Measurements from ENCODE around the gene RPL36AL. TPM values are rescaled to one million over a fixed set of nuclear protein-coding genes. Genes with fewer than 3 reads are reported as not detected.

RPL36AL gene
- polyA plus RNA-seq, 2 of the 4 experiments (the other 2 are of a cell fraction): 390 to 469 TPM

GRCh38 chr14:49586673-49587460 lies 33.6 kb downstream of the RPL36AL start:
- FAIRE-seq (no peak), ATAC-seq (peak; percentile 27 to 32), DNase-seq (ENCODE audit: low read depth in 1 of 2, low spot score in 1 of 2) (peak; percentile 51 to 83)
- Histone ChIP-seq H3K4me2 (peak overlapping the region; percentile 52), H3K27ac (0 out of 6 replicates have a peak overlapping the region, but pooled peaks of 1 of the 2 experiments have one; percentile 35), H3K9me3 (no peaks in the 10 kb centered on the region), H3K4me1 (peaks cover 27% of the 10 kb centered on the region), H3K4me3 (peak overlapping the region; percentile 14; the same call in 2 of the 3 replicates)
- ChIA-PET CTCF (interaction anchor here (0.9 to 2.5 kb wide), 14 partner anchors 8 to 126 kb away, joined by 3 to 18 read pairs (median 6); partner anchors contain the start of genes DNAAF2 and LRR1), POLR2A (interaction anchor here (0.6 to 3.1 kb wide), 11 partner anchors 7 to 266 kb away, joined by 3 to 50 read pairs (median 4); partner anchors contain the start of genes KLHDC2, LRR1, MGAT2 and NEMF)
- WGBS (ENCODE audit: missing lambda C conversion rate): 1% methylated on average over 13 of the region's 21 CpGs
- TF ChIP-seq BHLHE40 (IDR thresholded peaks at IDR 0.05; ENCODE audit: low read depth, low read length) (no peak), KDM1A (IDR thresholded peaks at IDR 0.05; ENCODE audit: low read depth) (0 out of 2 replicates have a peak, but pooled peaks have one; percentile 36), ATOH8 (CRISPR knock-in tag; IDR thresholded peaks at IDR 0.05; ENCODE audit: low read depth) (0 out of 2 replicates have a peak, but pooled peaks have one; percentile 27), FOXS1 (CRISPR knock-in tag; IDR thresholded peaks at IDR 0.05) (peak; percentile 32; the same call in 1 of the 2 replicates), CBX8 (IDR thresholded peaks at IDR 0.05) (no peak), HOXB5 (CRISPR knock-in tag; IDR thresholded peaks at IDR 0.05) (no peak), SREBF2 (IDR thresholded peaks at IDR 0.05) (no peak), NFE2L2 (conservative IDR thresholded peaks at IDR 0.05; ENCODE audit: low read length) (no peak), POLR2AphosphoS2 (conservative IDR thresholded peaks at IDR 0.05; ENCODE audit: low read length) (no peak), HMGXB4 (CRISPR knock-in tag; IDR thresholded peaks at IDR 0.05; ENCODE audit: borderline replicate concordance) (0 out of 2 replicates have a peak, but pooled peaks have one; percentile 53), ZSCAN20 (CRISPR knock-in tag; IDR thresholded peaks at IDR 0.05) (no peak), RCOR1 (IDR thresholded peaks at IDR 0.05; ENCODE audit: low read depth, low read length) (no peak), RFX5 (IDR thresholded peaks at IDR 0.05) (no peak), TFCP2L1 (CRISPR knock-in tag; IDR thresholded peaks at IDR 0.05) (no peak), EP300 (IDR thresholded peaks at IDR 0.05) (no peak), SMC3 (IDR thresholded peaks at IDR 0.05) (0 out of 3 replicates have a peak, but pooled peaks have one; percentile 17), RAD21 (conservative IDR thresholded peaks at IDR 0.05 in 1 of 2, IDR thresholded peaks at IDR 0.05 in 1 of 2) (peak; percentile 32 to 33; a peak in 1 of 5 replicates), EHF (CRISPR knock-in tag; IDR thresholded peaks at IDR 0.05) (peak; percentile 46; the same call in 1 of the 2 replicates), CHD2 (IDR thresholded peaks at IDR 0.05; ENCODE audit: low read length, partially characterized antibody) (no peak)
- TF ChIP-seq, protein P1, sequence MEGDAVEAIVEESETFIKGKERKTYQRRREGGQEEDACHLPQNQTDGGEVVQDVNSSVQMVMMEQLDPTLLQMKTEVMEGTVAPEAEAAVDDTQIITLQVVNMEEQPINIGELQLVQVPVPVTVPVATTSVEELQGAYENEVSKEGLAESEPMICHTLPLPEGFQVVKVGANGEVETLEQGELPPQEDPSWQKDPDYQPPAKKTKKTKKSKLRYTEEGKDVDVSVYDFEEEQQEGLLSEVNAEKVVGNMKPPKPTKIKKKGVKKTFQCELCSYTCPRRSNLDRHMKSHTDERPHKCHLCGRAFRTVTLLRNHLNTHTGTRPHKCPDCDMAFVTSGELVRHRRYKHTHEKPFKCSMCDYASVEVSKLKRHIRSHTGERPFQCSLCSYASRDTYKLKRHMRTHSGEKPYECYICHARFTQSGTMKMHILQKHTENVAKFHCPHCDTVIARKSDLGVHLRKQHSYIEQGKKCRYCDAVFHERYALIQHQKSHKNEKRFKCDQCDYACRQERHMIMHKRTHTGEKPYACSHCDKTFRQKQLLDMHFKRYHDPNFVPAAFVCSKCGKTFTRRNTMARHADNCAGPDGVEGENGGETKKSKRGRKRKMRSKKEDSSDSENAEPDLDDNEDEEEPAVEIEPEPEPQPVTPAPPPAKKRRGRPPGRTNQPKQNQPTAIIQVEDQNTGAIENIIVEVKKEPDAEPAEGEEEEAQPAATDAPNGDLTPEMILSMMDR (IDR thresholded peaks at IDR 0.05): peak; percentile 99
- TF ChIP-seq, protein P2, sequence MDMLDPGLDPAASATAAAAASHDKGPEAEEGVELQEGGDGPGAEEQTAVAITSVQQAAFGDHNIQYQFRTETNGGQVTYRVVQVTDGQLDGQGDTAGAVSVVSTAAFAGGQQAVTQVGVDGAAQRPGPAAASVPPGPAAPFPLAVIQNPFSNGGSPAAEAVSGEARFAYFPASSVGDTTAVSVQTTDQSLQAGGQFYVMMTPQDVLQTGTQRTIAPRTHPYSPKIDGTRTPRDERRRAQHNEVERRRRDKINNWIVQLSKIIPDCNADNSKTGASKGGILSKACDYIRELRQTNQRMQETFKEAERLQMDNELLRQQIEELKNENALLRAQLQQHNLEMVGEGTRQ (IDR thresholded peaks at IDR 0.05): no peak

Measured in A549 (cell line).